Stimulated activated CD4-positive, alpha-beta T cell treated with anti-CD3 and anti-CD28 coated beads, Interleukin-12 subunit alpha, Interleukin-12 subunit beta, amount 100 ng/mL, for 24 hours (primary cell): ENCODE results near the gene HOMEZ.
A peak's percentile ranks its signal among the peaks of the same experiment; 100 is the strongest.
"Not testable (repeated sequence)": the region's sequence is repeated elsewhere in the genome, so short reads cannot be mapped to it uniquely, and the experiment has no call there.

Experiments
- DNase-seq, 2 experiments: peaks; one replicate each; pipeline ENCODE4 v3.0.0-alpha.2; 2020; ENCODE audit warnings: low read depth in 2 of 2

The HOMEZ gene

GRCh38 chr14:23281247-23281646, 4.7 kb downstream of the HOMEZ start:
- no peak for DNase-seq

- DNase-seq: not testable (repeated sequence)
Measured at GRCh38 chr14:23277928-23278327, 8.0 kb downstream of the HOMEZ start.

- DNase-seq: no peak
Measured at GRCh38 chr14:23277189-23277588, 8.7 kb downstream of the HOMEZ start.

- no peak for DNase-seq
Measured at GRCh38 chr14:23275412-23275811, 10.5 kb downstream of the HOMEZ start.

- no peak for DNase-seq
Measured at GRCh38 chr14:23269193-23269592, 16.7 kb downstream of the HOMEZ start.

GRCh38 chr14:23260849-23261248, 25.1 kb downstream of the HOMEZ start:
- DNase-seq: not testable (repeated sequence)

DNA sequence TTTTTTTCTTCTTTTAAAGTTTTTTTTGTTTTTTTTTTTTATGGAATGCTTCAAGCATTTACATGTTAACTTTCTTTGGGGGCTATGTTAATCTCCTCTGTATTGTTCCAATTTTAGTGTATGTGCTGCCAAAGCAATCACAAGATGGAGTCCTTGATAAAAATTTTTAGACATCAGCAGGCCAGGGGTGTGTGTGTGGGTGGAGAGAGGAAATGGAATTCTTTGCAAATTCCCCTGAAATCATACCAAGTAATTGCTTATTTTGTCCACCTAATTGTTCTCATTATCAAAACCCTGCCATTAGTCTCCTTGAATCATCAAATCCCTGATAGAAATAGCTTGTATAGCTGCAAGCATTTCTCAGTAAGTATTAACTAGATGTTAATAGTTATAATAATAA, 26.5 kb downstream of the HOMEZ start:
- DNase-seq: no peak

DNA sequence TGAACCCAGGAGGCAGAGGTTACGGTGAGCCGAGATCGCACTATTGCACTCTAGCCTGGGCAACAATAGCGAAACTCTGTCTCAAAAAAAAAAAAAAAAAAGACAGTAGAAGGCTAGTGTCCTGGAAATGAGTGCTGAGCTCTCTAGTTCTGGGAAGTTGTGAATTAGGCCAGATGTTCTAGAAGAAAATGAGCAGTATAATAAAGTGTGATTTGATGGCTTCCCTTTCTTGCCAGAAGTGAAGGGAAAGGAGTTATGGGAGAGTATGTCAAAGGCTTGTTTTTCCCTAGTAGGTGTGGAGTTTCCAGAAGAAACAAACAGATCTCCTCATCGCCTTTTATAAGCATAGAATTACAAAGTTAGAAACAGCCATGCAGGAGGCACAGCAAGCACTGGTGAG, 27.7 kb downstream of the HOMEZ start:
- no peak for DNase-seq

GRCh38 chr14:23252420-23253333, 33.3 kb downstream of the HOMEZ start:
- no peak for DNase-seq

DNA sequence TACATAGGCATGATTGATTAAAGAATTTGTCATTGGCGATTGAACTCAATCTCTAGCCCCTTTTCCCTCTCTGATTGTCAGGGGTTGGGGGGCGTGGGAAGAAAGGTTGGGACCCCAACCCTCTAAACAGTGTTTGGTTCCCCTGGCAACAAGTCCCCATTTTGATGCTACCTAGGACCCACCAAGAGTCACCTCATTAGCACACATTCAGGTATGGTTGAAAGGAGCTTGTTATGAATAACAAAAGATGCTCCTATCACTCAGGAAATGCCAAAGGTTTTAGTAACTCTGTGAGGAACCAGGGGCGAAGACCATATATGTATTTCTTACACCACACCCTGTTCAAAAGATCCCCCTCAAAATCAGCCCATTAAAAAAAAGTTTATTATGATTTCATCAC, 33.9 kb downstream of the HOMEZ start:
- DNase-seq: no peak

DNA sequence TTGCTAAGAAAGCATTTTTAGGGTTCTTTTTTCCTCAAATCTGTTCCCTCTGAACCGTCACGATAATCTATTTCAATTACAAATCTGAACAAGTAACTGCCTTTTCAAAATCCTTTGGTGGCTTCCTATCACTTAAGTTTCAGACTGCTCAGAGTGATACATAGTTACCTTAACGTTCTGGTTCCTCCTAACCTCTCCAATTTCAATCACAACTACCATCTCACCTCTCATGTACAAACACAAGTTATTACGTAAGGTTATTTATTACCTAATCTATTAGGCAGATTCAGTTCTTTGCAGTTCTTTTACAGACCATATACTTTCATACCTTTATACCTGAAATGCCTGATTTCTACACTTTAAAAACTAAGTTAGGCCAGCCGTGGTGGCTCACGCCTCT, 36.1 kb downstream of the HOMEZ start:
- DNase-seq: no peak

DNA sequence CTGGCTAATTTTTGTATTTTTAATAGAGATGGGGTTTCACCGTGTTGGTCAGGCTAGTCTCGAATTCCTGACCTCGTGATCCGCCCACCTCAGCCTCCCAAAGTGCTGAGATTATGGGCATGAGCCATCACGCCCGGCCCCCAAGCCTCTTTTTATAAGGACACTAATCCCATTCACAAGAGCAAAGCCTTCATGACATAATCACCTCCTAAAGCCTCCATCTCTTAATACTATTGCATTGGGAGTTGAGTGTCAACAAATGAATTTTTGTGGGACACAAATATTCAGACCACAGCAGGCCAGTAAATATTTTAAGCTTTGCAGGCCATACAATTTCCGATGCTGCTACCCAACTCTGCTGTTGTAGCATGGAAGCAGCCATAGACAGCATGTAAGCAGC, 37.3 kb downstream of the HOMEZ start:
- no peak for DNase-seq

DNA sequence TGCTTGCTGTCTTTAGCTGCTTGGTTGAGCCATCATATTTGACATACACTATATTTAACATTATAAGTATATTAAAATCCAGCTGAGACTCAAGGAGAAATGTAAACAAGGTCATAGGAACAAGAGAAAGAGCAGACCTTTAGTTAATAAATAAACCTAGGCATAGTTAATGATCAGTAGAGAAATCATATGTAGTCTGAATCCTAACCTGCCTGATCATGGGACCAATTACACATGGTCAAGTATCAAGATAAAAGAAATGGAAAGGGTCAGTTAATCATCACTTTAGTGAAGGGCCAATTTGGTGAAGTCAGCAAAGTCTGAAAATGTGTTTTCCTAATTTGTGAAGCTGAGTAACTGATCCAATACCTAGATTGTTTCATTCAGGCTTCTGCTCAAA, 40.6 kb downstream of the HOMEZ start:
- DNase-seq: no peak

- DNase-seq: no peak
Measured at GRCh38 chr14:23243066-23243465, 42.9 kb downstream of the HOMEZ start.

- DNase-seq: no peak
Measured at GRCh38 chr14:23242076-23242475, 43.9 kb downstream of the HOMEZ start.

DNA sequence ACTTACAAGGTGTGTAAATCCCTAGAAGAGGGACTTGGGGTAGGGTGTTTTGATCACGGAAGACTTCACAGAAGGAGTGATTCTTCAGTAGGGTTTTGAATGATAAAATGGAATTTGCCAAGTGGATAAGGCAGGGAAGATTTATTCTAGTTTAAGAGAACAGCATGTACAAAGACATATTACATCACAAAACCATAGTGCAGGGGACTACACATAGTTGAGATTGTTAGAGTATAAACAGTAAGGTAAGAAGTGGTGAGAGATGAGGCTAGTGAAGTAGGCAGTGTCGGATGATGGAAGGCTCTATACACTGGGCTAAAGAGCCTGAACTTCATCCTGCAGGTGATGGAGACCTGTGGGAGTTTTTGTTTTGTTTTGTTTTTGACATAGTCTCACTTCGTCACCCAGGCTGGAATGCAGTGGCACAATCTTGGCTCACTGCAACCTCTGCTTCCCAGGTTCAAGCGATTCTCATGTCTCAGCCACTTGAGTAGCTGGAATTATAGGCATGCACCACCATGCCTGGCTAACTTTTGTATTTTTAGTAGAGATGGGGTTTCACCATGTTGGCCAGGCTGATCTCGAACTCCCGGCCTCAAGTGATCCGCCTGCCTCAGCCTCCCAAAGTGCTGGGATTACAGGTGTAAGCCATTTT, 44.7 kb downstream of the HOMEZ start:
- not testable (repeated sequence) for DNase-seq

GRCh38 chr14:23240661-23241060, 45.3 kb downstream of the HOMEZ start:
- DNase-seq: no peak

- DNase-seq: peak; percentile 70 to 89
Measured at GRCh38 chr14:23237772-23238594, 47.9 kb downstream of the HOMEZ start, which contains the start of gene RNF212B. TSS of gene RNF212B (plus strand) at chr14:23237936. CDS start at chr14:23240346, 2,410 bp downstream.

DNA sequence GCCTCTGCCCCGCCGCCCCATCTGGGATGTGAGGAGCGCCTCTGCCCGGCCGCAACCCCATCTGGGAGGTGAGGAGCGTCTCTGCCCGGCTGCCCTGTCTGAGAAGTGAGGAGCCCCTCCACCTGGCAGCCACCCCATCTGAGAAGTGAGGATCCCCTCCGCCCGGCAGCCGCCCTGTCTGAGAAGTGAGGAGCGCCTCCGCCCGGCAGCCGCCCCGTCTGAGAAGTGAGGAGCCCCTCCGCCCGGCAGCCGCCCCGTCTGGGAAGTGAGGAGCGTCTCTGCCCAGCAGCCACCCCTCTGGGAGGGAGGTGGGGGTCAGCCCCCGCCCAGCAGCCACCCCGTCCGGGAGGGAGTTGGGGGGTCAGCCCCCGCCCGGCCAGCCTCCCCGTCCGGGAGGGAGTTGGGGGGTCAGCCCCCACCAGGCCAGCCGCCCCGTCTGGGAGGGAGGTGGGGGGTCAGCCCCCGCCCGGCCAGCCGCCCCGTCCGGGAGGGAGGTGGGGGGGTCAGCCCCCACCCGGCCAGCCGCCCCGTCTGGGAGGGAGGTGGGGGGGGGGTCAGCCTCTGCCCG, 53.6 kb downstream of the HOMEZ start:
- DNase-seq: not testable (repeated sequence)

DNA sequence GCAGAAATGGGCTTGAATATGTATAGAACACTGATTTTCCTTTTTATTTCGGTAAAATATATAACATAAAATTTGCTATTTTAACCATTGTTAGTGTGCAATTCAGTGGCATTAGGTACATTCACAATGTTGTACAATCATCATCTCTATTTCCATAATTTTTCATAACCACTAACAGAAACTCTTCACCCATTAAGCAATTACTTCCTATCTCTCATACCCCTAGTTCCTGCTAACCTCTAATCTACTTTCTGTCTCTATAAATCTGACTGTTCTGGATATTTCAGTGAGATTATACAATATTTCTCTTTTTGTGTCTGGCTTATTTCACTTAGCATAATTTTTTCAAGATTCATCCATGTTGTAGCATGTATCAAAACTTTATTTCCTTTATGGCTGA, 57.1 kb downstream of the HOMEZ start:
- no peak for DNase-seq

- DNase-seq: no peak
Measured at GRCh38 chr14:23227566-23227965, 58.4 kb downstream of the HOMEZ start.

DNA sequence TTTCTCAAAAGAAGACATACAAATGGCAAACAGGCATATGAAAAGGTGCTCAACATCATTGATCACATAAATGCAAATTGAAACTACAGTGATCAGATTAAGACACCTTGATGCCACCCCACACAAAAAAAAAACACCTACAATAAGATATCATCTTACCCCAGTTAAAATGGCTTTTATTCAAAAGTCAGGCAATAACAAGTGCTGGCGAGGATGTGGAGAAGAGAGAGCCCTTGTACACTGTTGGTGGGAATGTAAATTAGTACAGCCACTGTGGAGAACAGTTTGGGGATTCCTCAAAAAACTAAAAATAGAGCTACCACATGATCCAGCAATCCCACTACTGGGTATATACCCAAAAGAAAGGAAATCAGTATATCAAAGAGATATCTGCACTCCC, 61.0 kb downstream of the HOMEZ start:
- not testable (repeated sequence) for DNase-seq
